Daoy (cell line): ENCODE data around the gene CAPN13. TPM values are rescaled to one million over a fixed set of nuclear protein-coding genes. Genes with fewer than 3 reads are reported as not detected.

Source experiments
- DNase-seq: peaks from one replicate; pipeline ENCODE4 v3.0.0-alpha.2; 2015; ENCODE audit warnings: low read depth
- total RNA-seq: library from RNA; depleted of rRNA; stranded (reverse); fragments of >200 nt; shearing (Covaris generic); gene quantifications from 2 replicates; pipeline ENCODE4 v1.2.3, GENCODE V29; 2014

Gene CAPN13
- total RNA-seq, 1 experiment from 2014 or later = not detected

- DNase-seq = no peak
Observed at GRCh38 chr2:30684026-30684425, 123.2 kb downstream of the CAPN13 start.

- DNase-seq = no peak
Observed at GRCh38 chr2:30683236-30683956, 123.8 kb downstream of the CAPN13 start.

GRCh38 chr2:30681022-30681421 lies 126.2 kb downstream of the CAPN13 start:
- no peak for DNase-seq

- DNase-seq = no peak
Observed at GRCh38 chr2:30680121-30680520, 127.1 kb downstream of the CAPN13 start.

GRCh38 chr2:30679426-30680088 lies 127.7 kb downstream of the CAPN13 start:
- peak; percentile 56 for DNase-seq

GRCh38 chr2:30678410-30679137 lies 128.7 kb downstream of the CAPN13 start:
- DNase-seq = no peak

GRCh38 chr2:30677861-30678385 lies 129.3 kb downstream of the CAPN13 start:
- no peak for DNase-seq

- DNase-seq = no peak
Observed at GRCh38 chr2:30677231-30677630, 130.0 kb downstream of the CAPN13 start.

GRCh38 chr2:30675758-30676157 lies 131.5 kb downstream of the CAPN13 start:
- no peak for DNase-seq

GRCh38 chr2:30673127-30673526 lies 134.1 kb downstream of the CAPN13 start:
- no peak for DNase-seq
